IMR-90 (cell line): ENCODE measurements around the gene VCL. TPM values are rescaled to one million over a fixed set of nuclear protein-coding genes. Genes with fewer than 3 reads are reported as not detected.

Experiments
- ATAC-seq: fragments of 200-7000 bp; cut with Tn5 transposase; 2 replicates; pipeline ENCODE4 v1.9.1; 2020; ENCODE audit warnings: low read depth, mild to moderate bottlenecking, moderate library complexity
- BruUV-seq: library from RNA; stranded (reverse); fragments of 400-500 nt; replicated peaks from 2 replicates; lab custom pipeline; 2021; lab: Mats Ljungman, UMichigan
- CTCF ChIA-PET: fragments of 300-600 bp; formaldehyde crosslinking; extraction: SDS; loops from one replicate; lab custom pipeline; 2021; ENCODE audit warnings: antibody characterized with exemption; lab: Yijun Ruan, JAX
- POLR2A ChIA-PET: fragments of 300-600 bp; sonication (Branson Sonifier 250); formaldehyde crosslinking; loops from one replicate; lab custom pipeline; 2022; ENCODE audit warnings: antibody characterized with exemption; ENCODE audit not compliant: unreplicated experiment; lab: Charles Lee
- DNase-seq: peaks from one replicate; pipeline ENCODE4 v3.0.0; 2013
- H2AFZ ChIP-seq: replicated peaks from 2 replicates; pipeline ENCODE3; 2013; ENCODE audit warnings: low read length, mild to moderate bottlenecking; ENCODE audit not compliant: poor library complexity
- H2AK5ac ChIP-seq: 2 replicates; pipeline ENCODE4 v1.6.1; 2013; ENCODE audit warnings: low read depth, low read length, inconsistent platforms
- H2AK9ac ChIP-seq: replicated peaks from 2 replicates; pipeline ENCODE3; 2013; ENCODE audit warnings: mild to moderate bottlenecking, low read depth, low read length, moderate library complexity; ENCODE audit not compliant: poor library complexity
- H2BK120ac ChIP-seq: 2 replicates; pipeline ENCODE4 v1.6.1; 2013; ENCODE audit warnings: low read depth, low read length, inconsistent platforms
- H2BK15ac ChIP-seq: 3 replicates; pipeline ENCODE4 v1.6.1; 2013; ENCODE audit warnings: low read depth, low read length, inconsistent platforms
- H2BK20ac ChIP-seq: 2 replicates; pipeline ENCODE4 v1.6.1; 2013; ENCODE audit warnings: low read depth, mild to moderate bottlenecking, inconsistent platforms, low read length, moderate library complexity
- H2BK5ac ChIP-seq: 2 replicates; pipeline ENCODE4 v1.6.1; 2013; ENCODE audit warnings: mild to moderate bottlenecking, low read depth, low read length, inconsistent platforms; ENCODE audit not compliant: poor library complexity, severe bottlenecking
- H3K14ac ChIP-seq: replicated peaks from 2 replicates; pipeline ENCODE4 v1.6.1; 2013; ENCODE audit warnings: low read depth, low read length, inconsistent platforms
- H3K18ac ChIP-seq: 2 replicates; pipeline ENCODE4 v1.6.1; 2013; ENCODE audit warnings: low read depth, low read length, control low read depth
- H3K23ac ChIP-seq: 2 replicates; pipeline ENCODE4 v1.6.1; 2013; ENCODE audit warnings: low read depth, low read length, inconsistent platforms
- H3K27ac ChIP-seq: 2 replicates; pipeline ENCODE4 v1.5.1; 2013; ENCODE audit warnings: mild to moderate bottlenecking, control low read depth, low read length; ENCODE audit not compliant: insufficient read depth
- H3K27me3 ChIP-seq: 2 replicates; pipeline ENCODE4 v1.6.1; 2013; ENCODE audit warnings: low read length; ENCODE audit not compliant: control insufficient read depth, insufficient read depth
- H3K36me3 ChIP-seq: 2 replicates; pipeline ENCODE4 v1.6.1; 2013; ENCODE audit warnings: low read length, mixed read lengths; ENCODE audit not compliant: control insufficient read depth, insufficient read depth
- H3K4ac ChIP-seq: 2 replicates; pipeline ENCODE4 v1.6.1; 2013; ENCODE audit warnings: low read depth, low read length, inconsistent platforms
- H3K4me1 ChIP-seq: 2 replicates; pipeline ENCODE4 v1.6.1; 2013; ENCODE audit warnings: low read length, mixed read lengths; ENCODE audit not compliant: control insufficient read depth, insufficient read depth
- H3K4me2 ChIP-seq: 2 replicates; pipeline ENCODE4 v1.6.1; 2013; ENCODE audit warnings: low read depth, mild to moderate bottlenecking, control low read depth, low read length, moderate library complexity
- H3K4me3 ChIP-seq: 2 replicates; pipeline ENCODE4 v1.5.1; 2013; ENCODE audit warnings: low read depth, mild to moderate bottlenecking, control low read depth, low read length, moderate library complexity; ENCODE audit not compliant: insufficient read depth
- H3K56ac ChIP-seq: 2 replicates; pipeline ENCODE4 v1.6.1; 2013; ENCODE audit warnings: low read length, inconsistent platforms; ENCODE audit not compliant: insufficient read depth; ENCODE audit errors: extremely low read depth
- H3K79me1 ChIP-seq, 2 experiments: 2 replicates each; pipeline ENCODE4 v1.6.1; 2013; ENCODE audit warnings: low read length in 2 of 2, inconsistent platforms in 1 of 2, low read depth in 1 of 2
- H3K9ac ChIP-seq: 2 replicates; pipeline ENCODE4 v1.6.1; 2013; ENCODE audit warnings: low read depth, low read length, control low read depth
- H3K9me1 ChIP-seq: 2 replicates; pipeline ENCODE4 v1.6.1; 2013; ENCODE audit warnings: low read length, inconsistent platforms; ENCODE audit not compliant: insufficient read depth
- H3K9me3 ChIP-seq: 2 replicates; pipeline ENCODE4 v1.6.1; 2013; ENCODE audit warnings: low read length; ENCODE audit not compliant: control insufficient read depth, insufficient read depth
- H4K20me1 ChIP-seq: 2 replicates; pipeline ENCODE4 v1.6.1; 2013; ENCODE audit warnings: low read length, inconsistent platforms; ENCODE audit not compliant: insufficient read depth
- H4K5ac ChIP-seq: 2 replicates; pipeline ENCODE4 v1.6.1; 2013; ENCODE audit warnings: mild to moderate bottlenecking, low read depth, low read length, control low read depth
- H4K8ac ChIP-seq, 2 experiments: 2 replicates each; pipeline ENCODE4 v1.6.1; 2013; ENCODE audit warnings: low read depth in 2 of 2, low read length in 2 of 2, control low read depth in 1 of 2, inconsistent platforms in 1 of 2
- H4K91ac ChIP-seq: 2 replicates; pipeline ENCODE4 v1.6.1; 2013; ENCODE audit warnings: low read depth, low read length, inconsistent platforms; ENCODE audit not compliant: insufficient read depth
- CHD1 ChIP-seq: IDR thresholded peaks from 2 replicates; pipeline ENCODE4 v1.6.1; 2012; ENCODE audit warnings: low read depth, low read length, improper control_type of control experiment
- FOS ChIP-seq: fragments of 150-350 bp; IDR thresholded peaks from 2 replicates; pipeline ENCODE4 v1.6.1; 2016; ENCODE audit warnings: low read depth, low read length
- MAFK ChIP-seq: IDR thresholded peaks from 2 replicates; pipeline ENCODE4 v1.6.1; 2012; ENCODE audit warnings: low read depth, low read length, improper control_type of control experiment
- MAZ ChIP-seq: IDR thresholded peaks from 2 replicates; pipeline ENCODE4 v1.6.1; 2012; ENCODE audit warnings: low read depth, mild to moderate bottlenecking, low read length, improper control_type of control experiment, moderate library complexity, borderline replicate concordance
- MXI1 ChIP-seq: IDR thresholded peaks from 2 replicates; pipeline ENCODE4 v1.6.1; 2012; ENCODE audit warnings: low read depth, mild to moderate bottlenecking, low read length, moderate library complexity, borderline replicate concordance
- NFE2L2 ChIP-seq: fragments of 150-350 bp; IDR thresholded peaks from 2 replicates; pipeline ENCODE4 v1.6.1; 2016; ENCODE audit warnings: low read depth, mild to moderate bottlenecking, low read length
- POLR2A ChIP-seq: IDR thresholded peaks from 2 replicates; pipeline ENCODE4 v1.6.1; 2012; ENCODE audit warnings: mild to moderate bottlenecking, low read depth, low read length
- WGBS, 2 experiments: methylation state at CpG; one replicate each; pipeline versions ENCODE4 v1.1.5 to v1.1.7; 2013; ENCODE audit warnings: missing lambda C conversion rate in 2 of 2; ENCODE audit not compliant: insufficient read length in 1 of 2; ENCODE audit errors: extremely low coverage in 2 of 2; 5-methylcytosine and 5-hydroxymethylcytosine counted together
- dilution Hi-C: fragments of 300-500 bp; cut with HindIII; formaldehyde crosslinking; loops from one replicate; pipeline ENCODE4 v1.14.3; 2018; ENCODE audit warnings: low sequenced_read_pairs; ENCODE audit not compliant: unreplicated experiment
- in situ Hi-C: fragments of 300-500 bp; cut with MboI; formaldehyde crosslinking; loops from 3 replicates; pipeline ENCODE4 v1.14.3; 2019; ENCODE audit warnings: low sequenced_read_pairs, inconsistent platforms, mixed read lengths
- intact Hi-C: fragments of 100-400 bp; cut with micrococcal nuclease; formaldehyde crosslinking; loops from 2 replicates; pipeline ENCODE4 v1.10.0; 2022
- polyA plus RNA-seq, 3 experiments: library from polyadenylated mRNA; depleted of rRNA; stranded (reverse); fragments of >200 nt; gene quantifications; 2 replicates each; pipeline ENCODE4 v1.2.3, GENCODE V29; 2012; ENCODE audit warnings: low replicate concordance in 1 of 3
- total RNA-seq: library from RNA; depleted of rRNA; stranded (reverse); fragments of >200 nt; gene quantifications from 2 replicates; pipeline ENCODE4 v1.2.3, GENCODE V29; 2012

The VCL gene
- total and polyA plus RNA-seq, 2 of the 4 experiments (the other 2 are of a cell fraction), result 227 to 283 TPM

GRCh38 chr10:74079028-74079935 lies 81.4 kb downstream of the VCL start:
- Histone ChIP-seq H3K27ac (peak overlapping the region; percentile 52; the same call in 1 of the 2 replicates), H3K14ac (peak overlapping the region; percentile 87; the same call in 1 of the 2 replicates), H4K8ac (no peak overlapping the region; a peak in 2 of 4 replicates), H3K4me2 (peak overlapping the region; percentile 65; the same call in 1 of the 2 replicates), H2BK5ac (peak overlapping the region; percentile 93), H3K23ac (peak overlapping the region; percentile 13; the same call in 1 of the 2 replicates), H2BK20ac (peak overlapping the region; percentile 2; the same call in 1 of the 2 replicates), H3K27me3 (no peaks in the 10 kb centered on the region), H3K4me3 (no peak overlapping the region), H2BK120ac (peak overlapping the region; percentile 2; the same call in 1 of the 2 replicates), H2AFZ (no peak overlapping the region), H3K9me1 (peaks cover 9% of the 10 kb centered on the region; the same call in 1 of the 2 replicates), H3K4ac (peak overlapping the region; percentile 12; the same call in 1 of the 2 replicates), H3K79me1 (peaks cover 30 to 72% of the 10 kb centered on the region in 2 experiments), H4K5ac (no peak overlapping the region), H4K20me1 (peaks cover 56% of the 10 kb centered on the region), H3K56ac (no peak overlapping the region), H3K4me1 (peaks cover 11% of the 10 kb centered on the region), H3K9me3 (no peaks in the 10 kb centered on the region), H2BK15ac (no peak overlapping the region; the same call in 2 of the 3 replicates), H3K9ac (no peak overlapping the region), H2AK5ac (no peak overlapping the region), H3K18ac (peak overlapping the region; percentile 5; the same call in 1 of the 2 replicates), H4K91ac (no peak overlapping the region), H3K36me3 (peaks cover 37% of the 10 kb centered on the region), H2AK9ac (no peak overlapping the region)
- dilution Hi-C loops (no loop called here), in situ Hi-C loops (no loop called here), intact Hi-C loops (no loop called here)
- TF ChIP-seq FOS, result no peak
- no peak for TF ChIP-seq MXI1
- TF ChIP-seq MAZ, result no peak
- no peak for TF ChIP-seq MAFK
- TF ChIP-seq CHD1, result no peak
- TF ChIP-seq POLR2A, result no peak
- no peak for TF ChIP-seq NFE2L2
- no CpG with 5 or more reads among the region's 4 CpGs for WGBS, 2 experiments
- CTCF ChIA-PET, result interaction anchor here (1.7 kb wide), 1 partner anchor 67 kb away, joined by 6 read pairs; no protein-coding TSS in a partner anchor
- peak; percentile 33 for DNase-seq
- no TSS peak for BruUV-seq
- POLR2A ChIA-PET, result interaction anchor here (0.6 kb wide), 1 partner anchor 44 kb away, joined by 3 read pairs; no protein-coding TSS in a partner anchor
- ATAC-seq, result peak; percentile 25
